GM23338 (cell line): Measurements from ENCODE around the gene CCDC32. TPM values are rescaled to one million over a fixed set of nuclear protein-coding genes. Genes with fewer than 3 reads are reported as not detected.
"Not testable (repeated sequence)": the region's sequence is repeated elsewhere in the genome, so short reads cannot be mapped to it uniquely, and the experiment has no call there.

Source experiments
- ATAC-seq: fragments of 200-7000 bp; cut with Tn5 transposase; 3 replicates; pipeline ENCODE4 v1.9.1; 2020
- DNase-seq: peaks from one replicate; pipeline ENCODE4 v3.0.0-alpha.2; 2015; ENCODE audit warnings: low spot score
- H2AFZ ChIP-seq: fragments of 200-600 bp; sonication (generic); 2 replicates; pipeline ENCODE4 v1.8.0; 2016; ENCODE audit warnings: antibody characterized with exemption, mild to moderate bottlenecking, moderate library complexity
- H3F3A ChIP-seq: fragments of 200-600 bp; sonication (generic); replicated peaks from 2 replicates; pipeline ENCODE4 v1.8.0; 2017; ENCODE audit warnings: antibody characterized with exemption, mixed run types, low read depth
- H3K27ac ChIP-seq: fragments of 200-600 bp; sonication (generic); 2 replicates; pipeline ENCODE4 v1.6.1; 2016; ENCODE audit warnings: low read depth
- H3K27me3 ChIP-seq: fragments of 200-600 bp; sonication (generic); 2 replicates; pipeline ENCODE4 v1.8.0; 2016; ENCODE audit warnings: mild to moderate bottlenecking, mixed run types, moderate library complexity; ENCODE audit not compliant: insufficient read depth
- H3K36me3 ChIP-seq: fragments of 200-600 bp; sonication (generic); 2 replicates; pipeline ENCODE4 v1.8.0; 2016; ENCODE audit warnings: mild to moderate bottlenecking; ENCODE audit not compliant: insufficient read depth
- H3K4me1 ChIP-seq: fragments of 200-600 bp; sonication (generic); 2 replicates; pipeline ENCODE4 v1.8.0; 2016; ENCODE audit warnings: mild to moderate bottlenecking, moderate library complexity; ENCODE audit not compliant: insufficient read depth
- H3K4me2 ChIP-seq: fragments of 200-600 bp; sonication (generic); 2 replicates; pipeline ENCODE4 v1.7.1; 2017; ENCODE audit warnings: mixed run types
- H3K4me3 ChIP-seq: fragments of 200-600 bp; sonication (generic); 2 replicates; pipeline ENCODE4 v1.6.1; 2016; ENCODE audit warnings: mixed run types
- H3K79me2 ChIP-seq: fragments of 200-600 bp; sonication (generic); replicated peaks from 2 replicates; pipeline ENCODE4 v1.8.0; 2017; ENCODE audit warnings: mild to moderate bottlenecking; ENCODE audit not compliant: insufficient read depth
- H3K9me2 ChIP-seq: fragments of 200-600 bp; sonication (generic); 2 replicates; pipeline ENCODE4 v1.8.0; 2017; ENCODE audit not compliant: insufficient read depth
- H4K20me1 ChIP-seq: fragments of 200-600 bp; sonication (generic); replicated peaks from 2 replicates; pipeline ENCODE4 v1.8.0; 2017; ENCODE audit warnings: mild to moderate bottlenecking; ENCODE audit not compliant: insufficient read depth
- H3K27ac Mint-ChIP-seq: 2 replicates; pipeline ENCODE4 v1.8.0; 2020; ENCODE audit warnings: inconsistent platforms, mild to moderate bottlenecking, moderate library complexity, mixed read lengths
- H3K27me3 Mint-ChIP-seq: 3 replicates; pipeline ENCODE4 v1.8.0; 2022; ENCODE audit warnings: low read depth, mild to moderate bottlenecking, moderate library complexity, mixed read lengths, inconsistent platforms; ENCODE audit not compliant: insufficient read depth, poor library complexity
- H3K36me3 Mint-ChIP-seq: 3 replicates; pipeline ENCODE4 v1.8.0; 2021; ENCODE audit warnings: low read depth, mild to moderate bottlenecking, inconsistent platforms, moderate library complexity, mixed read lengths
- H3K4me1 Mint-ChIP-seq: 3 replicates; pipeline ENCODE4 v1.8.0; 2020; ENCODE audit warnings: mild to moderate bottlenecking, inconsistent platforms, mixed read lengths
- H3K4me3 Mint-ChIP-seq: 3 replicates; pipeline ENCODE4 v1.8.0; 2021; ENCODE audit warnings: moderate library complexity, mild to moderate bottlenecking, inconsistent platforms, mixed read lengths
- H3K9me3 Mint-ChIP-seq: 3 replicates; pipeline ENCODE4 v1.8.0; 2020; ENCODE audit warnings: moderate library complexity, mild to moderate bottlenecking, inconsistent platforms, mixed read lengths
- CREB1 ChIP-seq: fragments of 250-450 bp; sonication (Bioruptor Pico); IDR thresholded peaks from 2 replicates; pipeline ENCODE4 v1.5.0; 2020; ENCODE audit warnings: low read depth, mild to moderate bottlenecking, moderate library complexity
- EZH2 ChIP-seq: fragments of 200-600 bp; sonication (generic); IDR thresholded peaks from one replicate; pipeline ENCODE4 v1.8.0; 2017; ENCODE audit warnings: antibody characterized with exemption, mild to moderate bottlenecking, low read depth; ENCODE audit not compliant: unreplicated experiment
- EZH2phosphoT487 ChIP-seq: fragments of 200-600 bp; sonication (generic); IDR thresholded peaks from one replicate; pipeline ENCODE4 v1.8.1; 2018; ENCODE audit warnings: antibody characterized with exemption; ENCODE audit not compliant: unreplicated experiment
- POLR2AphosphoS5 ChIP-seq: IDR thresholded peaks from 2 replicates; pipeline ENCODE4 v1.6.1; 2016; ENCODE audit warnings: antibody characterized with exemption, low read depth
- STAT1 ChIP-seq: IDR thresholded peaks from one replicate; pipeline ENCODE4 v1.6.1; 2016; ENCODE audit warnings: antibody characterized with exemption; ENCODE audit not compliant: unreplicated experiment
- polyA plus RNA-seq: library from polyadenylated mRNA; unstranded; fragments of >200 nt; fragmentation: Nextera tagmentation; extraction: Ambion mirVana; gene quantifications from 2 replicates; pipeline ENCODE4 v1.2.1, GENCODE V29; 2016
- total RNA-seq: library from RNA; depleted of rRNA; stranded (reverse); fragments of >200 nt; shearing (Covaris generic); gene quantifications from 2 replicates; pipeline ENCODE4 v1.2.3, GENCODE V29; 2014
- TF ChIP-seq, protein P1 (sequence below): IDR thresholded peaks from 2 replicates; pipeline ENCODE4 v1.6.1; 2016; ENCODE audit warnings: antibody characterized with exemption
- TF ChIP-seq, protein P2 (sequence below): fragments of 250-450 bp; sonication (Bioruptor Pico); IDR thresholded peaks from 2 replicates; pipeline ENCODE4 v1.5.0; 2020; ENCODE audit warnings: mild to moderate bottlenecking, moderate library complexity

The CCDC32 gene
- total and polyA plus RNA-seq, 2 experiments from 2014 or later, result 13.8 to 15.4 TPM

DNA sequence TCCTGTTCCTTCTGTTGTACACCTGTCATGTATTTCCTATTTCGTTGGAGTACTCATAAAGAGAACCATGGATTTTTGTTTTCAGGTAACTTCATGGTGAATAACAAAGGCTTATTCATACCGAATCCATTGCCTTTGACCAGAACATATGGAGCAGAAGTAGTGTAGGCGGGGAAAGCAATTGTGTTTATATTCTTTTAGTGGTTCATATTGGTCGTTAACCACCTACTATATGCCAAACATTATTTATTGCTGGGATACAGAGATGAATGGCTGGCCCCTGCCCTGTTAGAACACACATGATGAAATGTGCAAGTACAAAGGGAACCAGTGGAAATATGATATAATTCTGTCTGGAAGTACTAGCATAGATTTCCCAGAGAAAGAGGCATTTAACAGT is 14.1 kb upstream of the CCDC32 start:
- TF ChIP-seq, protein P1, sequence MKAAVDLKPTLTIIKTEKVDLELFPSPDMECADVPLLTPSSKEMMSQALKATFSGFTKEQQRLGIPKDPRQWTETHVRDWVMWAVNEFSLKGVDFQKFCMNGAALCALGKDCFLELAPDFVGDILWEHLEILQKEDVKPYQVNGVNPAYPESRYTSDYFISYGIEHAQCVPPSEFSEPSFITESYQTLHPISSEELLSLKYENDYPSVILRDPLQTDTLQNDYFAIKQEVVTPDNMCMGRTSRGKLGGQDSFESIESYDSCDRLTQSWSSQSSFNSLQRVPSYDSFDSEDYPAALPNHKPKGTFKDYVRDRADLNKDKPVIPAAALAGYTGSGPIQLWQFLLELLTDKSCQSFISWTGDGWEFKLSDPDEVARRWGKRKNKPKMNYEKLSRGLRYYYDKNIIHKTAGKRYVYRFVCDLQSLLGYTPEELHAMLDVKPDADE, result no peak
- TF ChIP-seq EZH2phosphoT487, result no peak
- no peak for TF ChIP-seq POLR2AphosphoS5
- TF ChIP-seq CREB1 (CRISPR knock-in tag), result no peak
- TF ChIP-seq, protein P2, sequence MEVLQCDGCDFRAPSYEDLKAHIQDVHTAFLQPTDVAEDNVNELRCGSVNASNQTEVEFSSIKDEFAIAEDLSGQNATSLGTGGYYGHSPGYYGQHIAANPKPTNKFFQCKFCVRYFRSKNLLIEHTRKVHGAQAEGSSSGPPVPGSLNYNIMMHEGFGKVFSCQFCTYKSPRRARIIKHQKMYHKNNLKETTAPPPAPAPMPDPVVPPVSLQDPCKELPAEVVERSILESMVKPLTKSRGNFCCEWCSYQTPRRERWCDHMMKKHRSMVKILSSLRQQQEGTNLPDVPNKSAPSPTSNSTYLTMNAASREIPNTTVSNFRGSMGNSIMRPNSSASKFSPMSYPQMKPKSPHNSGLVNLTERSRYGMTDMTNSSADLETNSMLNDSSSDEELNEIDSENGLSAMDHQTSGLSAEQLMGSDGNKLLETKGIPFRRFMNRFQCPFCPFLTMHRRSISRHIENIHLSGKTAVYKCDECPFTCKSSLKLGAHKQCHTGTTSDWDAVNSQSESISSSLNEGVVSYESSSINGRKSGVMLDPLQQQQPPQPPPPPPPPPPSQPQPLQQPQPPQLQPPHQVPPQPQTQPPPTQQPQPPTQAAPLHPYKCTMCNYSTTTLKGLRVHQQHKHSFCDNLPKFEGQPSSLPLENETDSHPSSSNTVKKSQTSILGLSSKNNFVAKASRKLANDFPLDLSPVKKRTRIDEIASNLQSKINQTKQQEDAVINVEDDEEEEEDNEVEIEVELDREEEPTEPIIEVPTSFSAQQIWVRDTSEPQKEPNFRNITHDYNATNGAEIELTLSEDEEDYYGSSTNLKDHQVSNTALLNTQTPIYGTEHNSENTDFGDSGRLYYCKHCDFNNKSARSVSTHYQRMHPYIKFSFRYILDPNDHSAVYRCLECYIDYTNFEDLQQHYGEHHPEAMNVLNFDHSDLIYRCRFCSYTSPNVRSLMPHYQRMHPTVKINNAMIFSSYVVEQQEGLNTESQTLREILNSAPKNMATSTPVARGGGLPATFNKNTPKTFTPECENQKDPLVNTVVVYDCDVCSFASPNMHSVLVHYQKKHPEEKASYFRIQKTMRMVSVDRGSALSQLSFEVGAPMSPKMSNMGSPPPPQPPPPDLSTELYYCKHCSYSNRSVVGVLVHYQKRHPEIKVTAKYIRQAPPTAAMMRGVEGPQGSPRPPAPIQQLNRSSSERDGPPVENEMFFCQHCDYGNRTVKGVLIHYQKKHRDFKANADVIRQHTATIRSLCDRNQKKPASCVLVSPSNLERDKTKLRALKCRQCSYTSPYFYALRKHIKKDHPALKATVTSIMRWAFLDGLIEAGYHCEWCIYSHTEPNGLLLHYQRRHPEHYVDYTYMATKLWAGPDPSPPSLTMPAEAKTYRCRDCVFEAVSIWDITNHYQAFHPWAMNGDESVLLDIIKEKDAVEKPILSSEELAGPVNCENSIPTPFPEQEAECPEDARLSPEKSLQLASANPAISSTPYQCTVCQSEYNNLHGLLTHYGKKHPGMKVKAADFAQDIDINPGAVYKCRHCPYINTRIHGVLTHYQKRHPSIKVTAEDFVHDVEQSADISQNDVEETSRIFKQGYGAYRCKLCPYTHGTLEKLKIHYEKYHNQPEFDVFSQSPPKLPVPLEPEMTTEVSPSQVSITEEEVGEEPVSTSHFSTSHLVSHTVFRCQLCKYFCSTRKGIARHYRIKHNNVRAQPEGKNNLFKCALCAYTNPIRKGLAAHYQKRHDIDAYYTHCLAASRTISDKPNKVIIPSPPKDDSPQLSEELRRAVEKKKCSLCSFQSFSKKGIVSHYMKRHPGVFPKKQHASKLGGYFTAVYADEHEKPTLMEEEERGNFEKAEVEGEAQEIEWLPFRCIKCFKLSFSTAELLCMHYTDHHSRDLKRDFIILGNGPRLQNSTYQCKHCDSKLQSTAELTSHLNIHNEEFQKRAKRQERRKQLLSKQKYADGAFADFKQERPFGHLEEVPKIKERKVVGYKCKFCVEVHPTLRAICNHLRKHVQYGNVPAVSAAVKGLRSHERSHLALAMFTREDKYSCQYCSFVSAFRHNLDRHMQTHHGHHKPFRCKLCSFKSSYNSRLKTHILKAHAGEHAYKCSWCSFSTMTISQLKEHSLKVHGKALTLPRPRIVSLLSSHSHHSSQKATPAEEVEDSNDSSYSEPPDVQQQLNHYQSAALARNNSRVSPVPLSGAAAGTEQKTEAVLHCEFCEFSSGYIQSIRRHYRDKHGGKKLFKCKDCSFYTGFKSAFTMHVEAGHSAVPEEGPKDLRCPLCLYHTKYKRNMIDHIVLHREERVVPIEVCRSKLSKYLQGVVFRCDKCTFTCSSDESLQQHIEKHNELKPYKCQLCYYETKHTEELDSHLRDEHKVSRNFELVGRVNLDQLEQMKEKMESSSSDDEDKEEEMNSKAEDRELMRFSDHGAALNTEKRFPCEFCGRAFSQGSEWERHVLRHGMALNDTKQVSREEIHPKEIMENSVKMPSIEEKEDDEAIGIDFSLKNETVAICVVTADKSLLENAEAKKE (CRISPR knock-in tag), result no peak
- no peak for TF ChIP-seq STAT1
- no peak for TF ChIP-seq EZH2
- H3K36me3 ChIP-seq, result 0 out of 2 replicates have a peak, but pooled peaks cover 4% of the 10 kb centered on the region
- no peaks in the 10 kb centered on the region; the same call in 1 of the 2 replicates for H4K20me1 ChIP-seq
- no peaks in the 10 kb centered on the region for H3K9me3 Mint-ChIP-seq
- no peak overlapping the region for H3K4me3 ChIP-seq
- H3K9me2 ChIP-seq, result no peaks in the 10 kb centered on the region
- no peaks in the 10 kb centered on the region; the same call in 1 of the 2 replicates for H3F3A ChIP-seq
- no peaks in the 10 kb centered on the region for H3K79me2 ChIP-seq
- H2AFZ ChIP-seq, result no peak overlapping the region
- H3K4me1 ChIP-seq, result no peaks in the 10 kb centered on the region
- ATAC-seq, result no peak
- peaks cover 10% of the 10 kb centered on the region for H3K36me3 Mint-ChIP-seq
- no peaks in the 10 kb centered on the region for H3K27me3 Mint-ChIP-seq
- H3K27ac ChIP-seq, result no peak overlapping the region
- no peak overlapping the region for H3K27ac Mint-ChIP-seq
- H3K4me2 ChIP-seq, result no peak overlapping the region
- no peak for DNase-seq
- no peak overlapping the region for H3K4me3 Mint-ChIP-seq
- H3K4me1 Mint-ChIP-seq, result peaks cover 2% of the 10 kb centered on the region; the same call in 2 of the 3 replicates
- no peaks in the 10 kb centered on the region for H3K27me3 ChIP-seq

DNA sequence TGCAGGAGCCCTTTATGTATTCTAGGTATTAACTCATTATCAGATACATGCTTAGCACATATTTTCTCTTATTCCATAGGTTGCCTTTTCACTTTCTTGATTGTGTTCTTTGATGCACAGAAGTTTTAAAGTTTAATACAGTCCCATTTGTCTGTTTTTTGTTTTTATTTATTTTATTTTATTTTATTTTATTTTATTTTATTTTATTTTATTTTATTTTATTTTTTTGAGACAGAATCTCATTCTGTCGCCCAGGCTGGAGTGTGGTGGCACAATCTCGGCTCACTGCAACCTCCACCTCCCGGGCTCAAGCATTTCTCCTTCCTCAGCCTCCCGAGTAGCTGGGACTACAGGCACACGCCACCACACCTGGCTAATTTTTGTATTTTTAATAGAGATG is 12.1 kb upstream of the CCDC32 start:
- H3K4me1 ChIP-seq, DNase-seq, H3K4me1 Mint-ChIP-seq, H3K79me2 ChIP-seq, H3K4me3 Mint-ChIP-seq, H4K20me1 ChIP-seq, H3K9me2 ChIP-seq, H3K4me3 ChIP-seq, H3K27ac Mint-ChIP-seq, H2AFZ ChIP-seq, H3K4me2 ChIP-seq, H3K27me3 ChIP-seq, H3F3A ChIP-seq, H3K27me3 Mint-ChIP-seq, ATAC-seq, H3K36me3 ChIP-seq, H3K27ac ChIP-seq, H3K9me3 Mint-ChIP-seq: not testable (repeated sequence)
- H3K36me3 Mint-ChIP-seq, result peaks cover 25% of the 10 kb centered on the region
